MCF 10A (cell line): Measurements from ENCODE around the gene PAPSS2. TPM values are rescaled to one million over a fixed set of nuclear protein-coding genes. Genes with fewer than 3 reads are reported as not detected.

Source experiments
- BruUV-seq: library from RNA; stranded (reverse); fragments of 400-500 nt; replicated peaks from 2 replicates; lab custom pipeline; 2021; lab: Mats Ljungman, UMichigan
- CTCF ChIA-PET: fragments of 300-600 bp; sonication (Branson Sonifier 250); formaldehyde crosslinking; extraction: SDS; loops from one replicate; lab custom pipeline; 2021; ENCODE audit warnings: antibody characterized with exemption, inconsistent platforms; lab: Yijun Ruan, JAX
- POLR2A ChIA-PET: fragments of 300-600, 350-650 bp; sonication (Branson Sonifier 250); formaldehyde crosslinking; extraction: SDS; loops from one replicate; lab custom pipeline; 2020; ENCODE audit warnings: antibody characterized with exemption, inconsistent platforms; lab: Yijun Ruan, JAX
- DNase-seq: peaks from one replicate; pipeline ENCODE4 v3.0.0-alpha.2; 2018; ENCODE audit not compliant: unreplicated experiment
- H3K27ac Mint-ChIP-seq: one replicate; pipeline ENCODE4 v1.8.0; 2022; ENCODE audit warnings: mild to moderate bottlenecking, low read depth, mixed read lengths; ENCODE audit not compliant: unreplicated experiment
- H3K27me3 Mint-ChIP-seq: one replicate; pipeline ENCODE4 v1.8.0; 2022; ENCODE audit warnings: mixed read lengths; ENCODE audit not compliant: insufficient read depth, unreplicated experiment
- H3K36me3 Mint-ChIP-seq: one replicate; pipeline ENCODE4 v1.8.0; 2022; ENCODE audit warnings: mild to moderate bottlenecking, moderate library complexity, mixed read lengths; ENCODE audit not compliant: insufficient read depth, unreplicated experiment
- H3K4me1 Mint-ChIP-seq: one replicate; pipeline ENCODE4 v1.8.0; 2022; ENCODE audit warnings: mixed read lengths; ENCODE audit not compliant: insufficient read depth, unreplicated experiment
- H3K4me3 Mint-ChIP-seq: one replicate; pipeline ENCODE4 v1.8.0; 2022; ENCODE audit warnings: mild to moderate bottlenecking, moderate library complexity, mixed read lengths; ENCODE audit not compliant: unreplicated experiment
- H3K9me3 Mint-ChIP-seq: one replicate; pipeline ENCODE4 v1.8.0; 2022; ENCODE audit warnings: mixed read lengths; ENCODE audit not compliant: unreplicated experiment
- intact Hi-C: fragments of 100-400 bp; cut with micrococcal nuclease; formaldehyde crosslinking; loops from 2 replicates; pipeline ENCODE4 v1.14.1; 2022
- total RNA-seq: library from RNA; stranded (reverse); gene quantifications from 2 replicates; pipeline ENCODE4 v1.2.3, GENCODE V29; 2022
- TF ChIP-seq, protein P1 (sequence below): fragments of 200-600 bp; IDR thresholded peaks from one replicate; pipeline ENCODE4 v1.8.0; 2022; ENCODE audit warnings: antibody characterized with exemption, mild to moderate bottlenecking; ENCODE audit not compliant: unreplicated experiment

Gene PAPSS2
- total RNA-seq, 1 experiment from 2014 or later: 1.0 TPM

DNA sequence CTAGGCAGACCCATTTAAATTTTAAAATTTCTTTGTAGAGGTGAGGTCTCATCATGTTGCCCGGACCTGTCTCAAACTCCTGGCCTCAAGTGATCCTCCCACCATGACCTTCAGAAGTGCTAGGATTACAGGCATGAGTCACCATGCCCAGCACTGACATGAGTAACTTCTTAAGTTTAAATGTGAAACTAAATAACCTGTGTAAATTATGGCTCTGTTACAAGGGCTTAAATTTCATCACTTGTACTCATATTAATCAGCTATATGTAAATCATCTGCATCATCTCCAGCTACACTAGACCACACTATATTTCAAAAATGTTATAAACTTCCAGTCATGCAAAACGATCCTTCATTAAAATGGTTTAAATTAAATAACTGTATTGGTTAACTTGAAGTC lies 102.2 kb downstream of the PAPSS2 start:
- DNase-seq: peak; percentile 87
- CTCF ChIA-PET: interaction anchor here (0.7 to 2.1 kb wide), 2 partner anchors 9 to 229 kb away, joined by 5 read pairs; no protein-coding TSS in a partner anchor
- H3K4me3 Mint-ChIP-seq: no peak overlapping the region
- H3K9me3 Mint-ChIP-seq: no peaks in the 10 kb centered on the region
- intact Hi-C loops: no loop called here
- peaks cover 5% of the 10 kb centered on the region for H3K4me1 Mint-ChIP-seq
- no peaks in the 10 kb centered on the region for H3K27me3 Mint-ChIP-seq
- peak overlapping the region; percentile 54 for H3K27ac Mint-ChIP-seq
- peaks cover 55% of the 10 kb centered on the region for H3K36me3 Mint-ChIP-seq
- TF ChIP-seq, protein P1, sequence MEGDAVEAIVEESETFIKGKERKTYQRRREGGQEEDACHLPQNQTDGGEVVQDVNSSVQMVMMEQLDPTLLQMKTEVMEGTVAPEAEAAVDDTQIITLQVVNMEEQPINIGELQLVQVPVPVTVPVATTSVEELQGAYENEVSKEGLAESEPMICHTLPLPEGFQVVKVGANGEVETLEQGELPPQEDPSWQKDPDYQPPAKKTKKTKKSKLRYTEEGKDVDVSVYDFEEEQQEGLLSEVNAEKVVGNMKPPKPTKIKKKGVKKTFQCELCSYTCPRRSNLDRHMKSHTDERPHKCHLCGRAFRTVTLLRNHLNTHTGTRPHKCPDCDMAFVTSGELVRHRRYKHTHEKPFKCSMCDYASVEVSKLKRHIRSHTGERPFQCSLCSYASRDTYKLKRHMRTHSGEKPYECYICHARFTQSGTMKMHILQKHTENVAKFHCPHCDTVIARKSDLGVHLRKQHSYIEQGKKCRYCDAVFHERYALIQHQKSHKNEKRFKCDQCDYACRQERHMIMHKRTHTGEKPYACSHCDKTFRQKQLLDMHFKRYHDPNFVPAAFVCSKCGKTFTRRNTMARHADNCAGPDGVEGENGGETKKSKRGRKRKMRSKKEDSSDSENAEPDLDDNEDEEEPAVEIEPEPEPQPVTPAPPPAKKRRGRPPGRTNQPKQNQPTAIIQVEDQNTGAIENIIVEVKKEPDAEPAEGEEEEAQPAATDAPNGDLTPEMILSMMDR: no peak
- POLR2A ChIA-PET: interaction anchor here (1.0 to 2.5 kb wide), 3 partner anchors 9 to 18 kb away, joined by 3 to 12 read pairs (median 3); no protein-coding TSS in a partner anchor
- BruUV-seq: no TSS peak

DNA sequence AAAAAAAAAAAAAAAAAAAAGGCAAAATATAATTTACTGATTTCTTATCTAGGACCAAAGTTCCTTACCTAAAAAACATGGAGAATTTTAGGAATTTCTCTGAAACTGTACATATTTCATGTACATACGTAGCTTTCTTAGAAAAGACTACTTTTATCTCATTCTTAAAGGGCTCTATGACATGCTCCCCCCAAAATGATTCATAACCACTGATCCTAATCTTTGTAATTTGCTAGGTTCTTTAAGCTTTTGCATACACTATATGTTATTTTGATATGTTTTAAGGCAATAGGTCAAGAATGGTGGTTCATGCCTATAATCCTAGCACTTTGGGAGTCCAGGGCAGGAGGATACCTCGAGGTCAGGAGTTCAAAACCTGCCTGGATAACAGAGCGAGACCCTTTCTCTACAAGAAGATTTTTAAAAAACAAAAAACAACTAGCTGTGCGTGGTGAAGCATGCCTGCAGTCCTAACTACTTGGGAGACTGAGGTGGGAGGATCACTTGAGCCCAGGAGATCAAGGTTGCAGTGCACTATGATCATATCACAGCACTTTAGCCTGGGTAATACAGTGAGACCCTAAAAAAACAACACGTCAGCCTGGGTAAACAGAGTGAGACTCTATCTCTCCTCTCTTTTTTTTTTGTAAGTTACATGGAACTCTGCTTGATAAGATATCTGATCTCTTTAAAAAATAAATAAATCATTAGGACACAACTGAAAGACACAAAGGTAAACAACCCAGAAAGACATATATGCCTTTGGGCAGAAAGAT lies 103.6 kb downstream of the PAPSS2 start:
- H3K4me3 Mint-ChIP-seq: no peak overlapping the region
- no peak overlapping the region for H3K27ac Mint-ChIP-seq
- no peaks in the 10 kb centered on the region for H3K27me3 Mint-ChIP-seq
- TF ChIP-seq, protein P1: no peak
- H3K9me3 Mint-ChIP-seq: no peaks in the 10 kb centered on the region
- peaks cover 5% of the 10 kb centered on the region for H3K4me1 Mint-ChIP-seq
- ChIA-PET POLR2A (interaction anchor here (1.3 kb wide), 1 partner anchor 8 kb away, joined by 3 read pairs; no protein-coding TSS in a partner anchor), CTCF (interaction anchor here (0.7 to 2.1 kb wide), 2 partner anchors 230 to 862 kb away, joined by 3 to 5 read pairs; no protein-coding TSS in a partner anchor)
- peaks cover 56% of the 10 kb centered on the region for H3K36me3 Mint-ChIP-seq
- no peak for DNase-seq
- intact Hi-C loops: no loop called here
- no TSS peak for BruUV-seq

DNA sequence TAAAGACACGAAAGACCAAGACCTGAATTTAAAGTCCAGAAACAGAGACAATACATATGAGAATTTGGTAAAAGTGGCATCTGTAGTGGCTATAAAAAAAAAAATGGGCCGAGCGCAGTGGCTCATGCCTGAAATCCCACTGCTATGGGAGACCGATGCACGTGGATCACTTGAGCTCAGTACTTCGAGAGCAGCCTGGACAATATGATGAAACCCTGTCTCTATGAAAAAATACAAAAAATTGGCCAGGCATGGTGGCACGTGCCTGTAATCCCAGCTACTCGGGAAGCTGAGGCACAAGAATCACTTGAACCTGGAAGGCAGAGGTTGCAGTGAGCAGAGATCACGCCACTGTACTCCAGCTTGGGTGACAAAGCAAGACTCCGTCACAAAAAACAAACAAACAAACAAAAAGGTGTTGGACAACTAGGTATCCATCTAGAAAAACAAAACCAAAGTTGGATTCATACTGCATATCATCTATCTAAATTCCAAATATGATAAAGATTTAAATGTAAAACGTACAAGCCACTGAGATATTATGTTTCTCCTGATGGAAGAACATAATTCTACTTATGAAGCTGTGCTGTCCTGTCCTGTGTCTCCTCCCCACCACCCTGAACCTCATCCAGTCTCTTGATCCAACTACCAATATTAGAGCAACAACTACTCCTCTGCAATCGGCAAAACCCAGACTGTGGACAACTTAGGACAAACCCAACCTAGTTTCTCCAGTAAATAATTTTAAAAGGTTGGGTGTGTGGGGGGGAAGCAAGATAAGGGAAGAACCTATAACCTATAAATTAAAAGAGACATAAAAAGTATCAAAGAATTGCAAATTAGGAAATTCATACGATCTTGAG lies 104.6 kb downstream of the PAPSS2 start:
- H3K27me3 Mint-ChIP-seq: no peaks in the 10 kb centered on the region
- intact Hi-C loops: no loop called here
- TF ChIP-seq, protein P1: no peak
- H3K4me1 Mint-ChIP-seq: peaks cover 5% of the 10 kb centered on the region
- DNase-seq: no peak
- CTCF ChIA-PET: interaction anchor here (0.6 kb wide), 1 partner anchor 1170 kb away, joined by 3 read pairs; no protein-coding TSS in a partner anchor
- POLR2A ChIA-PET: no interaction called here
- BruUV-seq: no TSS peak
- H3K27ac Mint-ChIP-seq: peak overlapping the region; percentile 39
- no peaks in the 10 kb centered on the region for H3K9me3 Mint-ChIP-seq
- H3K36me3 Mint-ChIP-seq: peaks cover 64% of the 10 kb centered on the region
- H3K4me3 Mint-ChIP-seq: no peak overlapping the region
